GM18873 (cell line): ENCODE results near the gene YARS1.

Source experiments
- ATAC-seq: cut with Tn5 transposase; IDR thresholded peaks from one replicate; pipeline ENCODE4 v1.9.1; 2021; ENCODE audit warnings: mild to moderate bottlenecking, moderate library complexity, moderate number of reproducible peaks; ENCODE audit not compliant: unreplicated experiment, low FRiP score

YARS1 gene

GRCh38 chr1:32766328-32766972 is 50.7 kb downstream of the YARS1 start:
- ATAC-seq, result no peak

GRCh38 chr1:32765570-32766327 is 51.4 kb downstream of the YARS1 start:
- no peak for ATAC-seq

GRCh38 chr1:32764826-32765569 is 52.2 kb downstream of the YARS1 start:
- no peak for ATAC-seq

- no peak for ATAC-seq
Measured at GRCh38 chr1:32763221-32763620, 53.9 kb downstream of the YARS1 start.

DNA sequence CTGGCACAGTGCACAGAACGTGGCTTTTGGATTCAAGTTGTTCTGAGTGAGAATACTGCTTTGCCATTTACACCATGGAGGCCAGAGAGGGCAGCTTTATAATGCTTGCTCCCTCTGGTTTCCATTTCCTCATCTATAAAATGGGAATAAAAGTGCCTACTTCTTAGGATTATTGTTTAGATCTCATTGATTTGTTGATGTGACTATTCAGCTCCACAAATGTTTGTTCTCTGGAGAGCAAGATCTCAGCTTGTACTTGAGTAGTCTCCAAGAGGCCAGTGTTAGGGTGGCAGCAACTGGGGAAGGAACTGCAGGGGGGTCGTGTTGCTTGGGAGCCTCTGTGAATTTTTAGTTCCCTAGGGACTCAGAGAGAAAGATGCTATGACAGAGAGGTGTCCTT is 55.2 kb downstream of the YARS1 start:
- ATAC-seq, result no peak

- no peak for ATAC-seq
Measured at GRCh38 chr1:32761253-32761877, 55.8 kb downstream of the YARS1 start.

- no peak for ATAC-seq
Measured at GRCh38 chr1:32759997-32760623, 57.0 kb downstream of the YARS1 start.

DNA sequence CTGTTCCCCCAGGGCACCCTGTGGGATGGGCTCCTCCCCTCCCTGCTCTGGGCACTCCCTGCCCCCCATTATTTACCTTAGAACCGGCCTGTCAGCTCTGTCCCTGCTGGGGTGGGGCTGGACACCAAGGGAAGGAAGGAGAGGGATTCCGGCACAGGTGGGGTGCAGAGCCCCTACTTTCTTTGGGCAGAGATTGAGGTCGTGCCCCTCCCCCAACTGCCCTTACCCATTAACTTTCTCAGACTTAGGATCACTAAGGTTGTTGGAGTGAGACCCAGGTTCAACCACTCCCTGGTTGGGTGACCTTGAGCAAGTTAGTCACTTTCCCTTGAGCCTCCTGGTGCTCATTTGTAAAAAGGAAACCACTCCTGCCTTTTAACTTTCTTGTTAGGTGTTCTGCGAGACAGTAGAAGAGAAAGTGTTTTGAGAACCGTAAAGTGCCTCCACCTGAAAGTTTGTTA is 57.6 kb downstream of the YARS1 start:
- no peak for ATAC-seq

GRCh38 chr1:32758795-32759430 is 58.2 kb downstream of the YARS1 start:
- no peak for ATAC-seq

GRCh38 chr1:32758177-32758794 is 58.9 kb downstream of the YARS1 start:
- no peak for ATAC-seq

DNA sequence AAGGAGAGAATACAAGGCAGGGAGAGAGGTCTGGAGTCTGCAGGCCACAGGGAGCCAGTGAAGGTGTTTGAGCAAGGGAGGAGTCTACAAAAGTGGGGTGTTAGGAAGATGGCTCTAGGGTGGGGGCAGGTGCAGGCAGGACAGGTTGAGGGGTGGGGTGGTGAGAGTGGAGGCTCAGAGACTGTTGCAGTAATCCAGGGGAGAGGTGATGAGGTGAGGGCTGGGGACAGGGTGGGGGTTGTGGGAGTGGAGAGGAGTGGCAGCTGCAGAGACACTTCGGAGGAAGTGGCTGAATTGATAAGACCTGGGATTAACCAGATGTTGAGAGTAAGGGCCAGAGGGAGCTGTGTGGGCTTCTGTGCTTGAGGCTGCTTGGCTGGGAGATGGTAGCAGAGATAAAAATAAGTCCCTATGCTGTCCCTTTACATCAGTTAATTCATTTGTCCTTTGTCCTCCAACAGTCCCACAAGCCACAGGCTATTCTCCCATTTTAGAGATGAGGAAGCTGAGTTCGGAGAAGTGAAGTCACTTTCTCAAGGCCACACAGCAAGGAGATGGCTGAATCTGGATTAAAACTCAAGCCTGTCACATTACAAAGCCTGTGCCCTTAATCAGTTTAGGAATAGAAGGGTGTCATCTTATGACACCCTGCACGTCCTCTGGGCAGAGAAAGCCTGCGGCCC is 59.8 kb downstream of the YARS1 start:
- ATAC-seq, result no peak

- ATAC-seq, result no peak
Measured at GRCh38 chr1:32755810-32756159, 61.4 kb downstream of the YARS1 start.

GRCh38 chr1:32755098-32755809 is 61.9 kb downstream of the YARS1 start:
- no peak for ATAC-seq

DNA sequence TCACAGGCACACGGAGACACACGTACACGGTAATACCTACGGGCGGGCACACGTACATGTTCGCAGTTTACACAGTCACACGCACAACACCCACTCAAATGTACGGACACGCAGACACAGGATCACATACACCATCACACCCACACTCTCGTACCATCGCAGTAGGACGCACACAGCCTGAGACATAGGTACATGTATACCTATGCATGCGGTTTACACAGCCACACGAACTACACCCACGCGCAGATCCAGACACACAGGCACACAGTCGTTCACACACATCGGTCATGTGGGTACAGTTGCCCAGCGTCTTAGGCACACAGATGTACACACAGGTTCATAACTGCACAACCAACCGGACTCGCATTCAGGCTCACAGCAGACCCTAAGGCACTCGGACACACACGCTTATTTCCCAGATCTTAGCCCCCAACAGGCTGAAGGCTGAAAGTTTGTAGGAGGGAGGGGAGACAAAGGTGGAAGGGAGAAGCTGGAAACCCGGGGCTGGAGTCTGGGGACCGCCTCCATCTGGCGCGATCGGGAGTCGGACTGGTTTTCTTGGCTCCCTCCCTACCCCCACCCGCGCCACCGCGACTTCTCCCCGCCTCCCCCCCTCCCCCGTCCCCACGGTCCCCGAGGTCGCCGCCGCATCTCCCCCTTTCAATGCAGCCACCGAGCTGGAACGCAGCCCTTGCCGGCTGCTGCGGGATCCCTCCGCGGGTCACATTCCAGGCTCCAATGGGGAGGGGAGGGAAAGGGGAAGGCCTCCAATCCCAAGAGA is 62.7 kb downstream of the YARS1 start:
- no peak for ATAC-seq

DNA sequence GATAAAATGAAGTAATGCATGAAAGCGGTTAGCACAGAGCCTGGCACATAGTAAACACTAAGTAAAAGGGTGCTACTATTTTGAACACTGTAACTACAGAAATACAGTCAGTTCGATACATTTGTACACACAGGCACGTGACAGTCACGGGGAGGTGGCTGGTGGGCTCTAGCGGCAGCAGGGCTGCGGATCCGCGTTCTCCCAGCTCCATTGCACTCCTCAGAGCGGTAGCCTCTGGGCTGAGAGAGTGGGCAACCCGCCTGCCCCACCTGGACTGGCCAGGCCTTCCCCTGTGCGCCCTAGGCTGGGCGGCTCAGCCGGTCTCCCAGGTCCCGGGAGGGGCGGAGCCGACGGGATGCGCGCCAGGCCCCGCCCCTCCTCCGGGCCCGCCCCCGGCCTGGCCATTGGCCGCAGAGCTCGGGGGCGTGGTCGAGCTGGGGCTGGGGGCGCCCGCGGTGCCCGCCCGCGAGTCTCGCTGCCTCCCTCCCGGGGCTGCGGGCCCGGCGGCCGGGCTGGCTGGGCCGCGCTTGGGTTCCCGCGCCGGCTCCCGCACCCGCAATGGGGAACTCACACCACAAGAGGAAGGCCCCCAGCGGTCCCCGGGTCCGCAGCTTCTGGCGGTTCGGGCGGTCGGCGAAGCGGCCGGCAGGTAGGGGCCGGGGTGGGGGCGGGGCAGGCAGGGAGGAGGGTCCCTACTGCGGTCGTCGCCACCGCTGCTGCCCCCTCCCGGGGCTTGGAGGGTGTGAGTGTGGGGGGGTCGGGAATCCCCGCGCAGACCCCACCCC is 63.4 kb downstream of the YARS1 start:
- ATAC-seq, result no peak

GRCh38 chr1:32749771-32750170 is 67.4 kb downstream of the YARS1 start:
- ATAC-seq, result no peak

GRCh38 chr1:32749332-32749731 is 67.8 kb downstream of the YARS1 start:
- no peak for ATAC-seq
